Ishikawa (cell line): ENCODE results near the gene TM4SF18.

ENCODE experiments used
- CEBPB ChIP-seq: IDR thresholded peaks from 2 replicates; pipeline ENCODE4 v1.6.1; 2012
- CREB1 ChIP-seq: IDR thresholded peaks from 2 replicates; pipeline ENCODE4 v1.6.1; 2012; ENCODE audit warnings: low read depth
- EGR1 ChIP-seq: IDR thresholded peaks from 2 replicates; pipeline ENCODE4 v1.6.1; 2012
- EP300 ChIP-seq: IDR thresholded peaks from 2 replicates; pipeline ENCODE4 v1.6.1; 2012; ENCODE audit warnings: borderline replicate concordance
- FOXM1 ChIP-seq: IDR thresholded peaks from 2 replicates; pipeline ENCODE4 v1.6.1; 2012; ENCODE audit warnings: low read depth, borderline replicate concordance
- NFIC ChIP-seq: IDR thresholded peaks from 2 replicates; pipeline ENCODE4 v1.6.1; 2012
- RAD21 ChIP-seq: IDR thresholded peaks from 2 replicates; pipeline ENCODE4 v1.6.1; 2012; ENCODE audit warnings: low read depth
- TAF1 ChIP-seq: IDR thresholded peaks from 2 replicates; pipeline ENCODE4 v1.6.1; 2012; ENCODE audit warnings: low read depth, mild to moderate bottlenecking
- TCF12 ChIP-seq: IDR thresholded peaks from 2 replicates; pipeline ENCODE4 v1.6.1; 2012; ENCODE audit warnings: low read depth
- TEAD4 ChIP-seq: IDR thresholded peaks from 2 replicates; pipeline ENCODE4 v1.6.1; 2012
- YY1 ChIP-seq: IDR thresholded peaks from 2 replicates; pipeline ENCODE4 v1.6.1; 2012; ENCODE audit warnings: low read depth
- ZBTB7A ChIP-seq: IDR thresholded peaks from 2 replicates; pipeline ENCODE4 v1.6.1; 2012; ENCODE audit warnings: low read depth
- TF ChIP-seq, protein P1 (sequence below): IDR thresholded peaks from 2 replicates; pipeline ENCODE4 v1.6.1; 2012
- TF ChIP-seq, protein P2 (sequence below): IDR thresholded peaks from 2 replicates; pipeline ENCODE4 v1.6.1; 2012
- TF ChIP-seq, protein P3 (sequence below): IDR thresholded peaks from 2 replicates; pipeline ENCODE4 v1.6.1; 2012; ENCODE audit warnings: low read depth, mild to moderate bottlenecking

The TM4SF18 gene

DNA sequence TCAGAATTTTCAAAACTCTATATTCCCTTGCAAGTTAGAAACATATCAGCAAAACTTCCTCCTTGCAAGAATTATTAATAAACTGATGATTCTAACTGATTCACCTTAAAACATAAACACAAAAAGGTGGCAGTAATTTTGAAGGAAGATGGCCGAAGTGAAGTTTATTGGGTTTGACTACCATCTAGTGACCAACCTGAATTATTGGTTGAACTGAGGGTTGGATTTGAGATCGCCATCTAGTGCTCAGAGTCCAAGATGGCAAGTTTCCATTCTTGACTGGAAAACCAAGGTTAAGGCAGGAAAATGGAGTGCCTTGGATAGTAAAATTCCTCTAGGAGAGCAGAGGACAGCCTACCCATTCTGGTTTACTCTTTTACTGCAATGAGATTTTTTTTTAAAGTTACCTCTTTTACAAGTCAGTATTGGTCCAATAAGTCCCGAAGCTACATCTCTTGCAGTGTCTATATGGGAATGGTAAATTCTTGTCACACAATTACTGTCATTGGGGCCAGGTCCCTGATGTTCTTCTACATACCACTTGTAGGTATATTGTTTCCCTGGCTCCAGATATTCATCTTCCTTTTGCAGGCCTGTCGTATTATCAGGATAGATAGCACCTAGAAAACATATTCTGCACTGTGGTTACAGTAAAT lies 60.2 kb downstream of the TM4SF18 start:
- TF ChIP-seq NFIC (no peak), RAD21 (peak; percentile 99), TAF1 (no peak), FOXM1 (0 out of 2 replicates have a peak, but pooled peaks have one; percentile 30), YY1 (peak; percentile 80), EP300 (no peak)

DNA sequence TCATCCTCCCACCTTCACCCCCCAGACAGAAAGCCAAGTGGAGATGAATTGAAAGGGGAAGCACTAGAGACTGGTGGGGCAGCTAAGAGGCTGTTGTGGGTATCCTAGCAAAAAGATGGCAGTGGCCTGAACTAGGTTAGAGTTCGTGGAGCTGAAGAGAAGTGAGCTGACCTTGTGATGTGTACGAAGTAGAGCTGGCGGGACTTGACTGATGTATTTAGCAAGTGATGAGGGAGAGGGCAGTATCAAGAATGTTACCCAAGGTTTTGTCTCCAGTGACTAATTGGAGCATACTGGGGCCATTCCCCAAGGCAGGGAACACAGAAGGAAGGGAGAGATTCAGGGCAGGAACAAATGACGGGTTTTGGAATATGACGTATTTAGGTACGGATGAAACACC lies 61.8 kb downstream of the TM4SF18 start:
- TF ChIP-seq, protein P1, sequence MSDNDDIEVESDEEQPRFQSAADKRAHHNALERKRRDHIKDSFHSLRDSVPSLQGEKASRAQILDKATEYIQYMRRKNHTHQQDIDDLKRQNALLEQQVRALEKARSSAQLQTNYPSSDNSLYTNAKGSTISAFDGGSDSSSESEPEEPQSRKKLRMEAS = no peak
- TF ChIP-seq EP300 (no peak), TEAD4 (no peak), ZBTB7A (no peak), RAD21 (no peak), CREB1 (no peak), CEBPB (no peak), TAF1 (no peak), NFIC (no peak), YY1 (no peak), EGR1 (no peak)
- TF ChIP-seq, protein P2, sequence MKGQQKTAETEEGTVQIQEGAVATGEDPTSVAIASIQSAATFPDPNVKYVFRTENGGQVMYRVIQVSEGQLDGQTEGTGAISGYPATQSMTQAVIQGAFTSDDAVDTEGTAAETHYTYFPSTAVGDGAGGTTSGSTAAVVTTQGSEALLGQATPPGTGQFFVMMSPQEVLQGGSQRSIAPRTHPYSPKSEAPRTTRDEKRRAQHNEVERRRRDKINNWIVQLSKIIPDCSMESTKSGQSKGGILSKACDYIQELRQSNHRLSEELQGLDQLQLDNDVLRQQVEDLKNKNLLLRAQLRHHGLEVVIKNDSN = no peak
- TF ChIP-seq, protein P3, sequence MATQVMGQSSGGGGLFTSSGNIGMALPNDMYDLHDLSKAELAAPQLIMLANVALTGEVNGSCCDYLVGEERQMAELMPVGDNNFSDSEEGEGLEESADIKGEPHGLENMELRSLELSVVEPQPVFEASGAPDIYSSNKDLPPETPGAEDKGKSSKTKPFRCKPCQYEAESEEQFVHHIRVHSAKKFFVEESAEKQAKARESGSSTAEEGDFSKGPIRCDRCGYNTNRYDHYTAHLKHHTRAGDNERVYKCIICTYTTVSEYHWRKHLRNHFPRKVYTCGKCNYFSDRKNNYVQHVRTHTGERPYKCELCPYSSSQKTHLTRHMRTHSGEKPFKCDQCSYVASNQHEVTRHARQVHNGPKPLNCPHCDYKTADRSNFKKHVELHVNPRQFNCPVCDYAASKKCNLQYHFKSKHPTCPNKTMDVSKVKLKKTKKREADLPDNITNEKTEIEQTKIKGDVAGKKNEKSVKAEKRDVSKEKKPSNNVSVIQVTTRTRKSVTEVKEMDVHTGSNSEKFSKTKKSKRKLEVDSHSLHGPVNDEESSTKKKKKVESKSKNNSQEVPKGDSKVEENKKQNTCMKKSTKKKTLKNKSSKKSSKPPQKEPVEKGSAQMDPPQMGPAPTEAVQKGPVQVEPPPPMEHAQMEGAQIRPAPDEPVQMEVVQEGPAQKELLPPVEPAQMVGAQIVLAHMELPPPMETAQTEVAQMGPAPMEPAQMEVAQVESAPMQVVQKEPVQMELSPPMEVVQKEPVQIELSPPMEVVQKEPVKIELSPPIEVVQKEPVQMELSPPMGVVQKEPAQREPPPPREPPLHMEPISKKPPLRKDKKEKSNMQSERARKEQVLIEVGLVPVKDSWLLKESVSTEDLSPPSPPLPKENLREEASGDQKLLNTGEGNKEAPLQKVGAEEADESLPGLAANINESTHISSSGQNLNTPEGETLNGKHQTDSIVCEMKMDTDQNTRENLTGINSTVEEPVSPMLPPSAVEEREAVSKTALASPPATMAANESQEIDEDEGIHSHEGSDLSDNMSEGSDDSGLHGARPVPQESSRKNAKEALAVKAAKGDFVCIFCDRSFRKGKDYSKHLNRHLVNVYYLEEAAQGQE = no peak

DNA sequence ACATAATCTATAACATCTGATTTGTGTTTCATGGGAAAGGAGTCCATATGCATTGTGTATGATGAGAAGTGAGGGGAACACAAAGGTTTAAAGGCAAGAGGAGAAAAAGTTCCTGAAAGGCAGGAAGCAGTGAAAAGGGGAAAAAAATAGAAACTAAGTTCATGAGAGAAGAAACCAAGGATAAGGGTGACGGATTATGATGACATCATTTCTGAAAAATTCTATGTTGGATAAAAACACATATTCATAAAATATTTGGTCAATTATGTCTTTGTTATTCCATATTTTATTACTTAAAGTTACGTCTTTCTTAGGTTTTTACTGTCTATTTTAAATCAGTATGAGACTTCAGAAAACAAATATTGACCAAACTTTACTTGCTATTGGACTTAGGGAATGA lies 63.3 kb downstream of the TM4SF18 start:
- TF ChIP-seq, protein P3 = no peak
- no peak for TF ChIP-seq ZBTB7A
- TF ChIP-seq EGR1 = no peak
- TF ChIP-seq TEAD4 = no peak
- TF ChIP-seq TAF1 = no peak
- TF ChIP-seq, protein P2 = no peak
- no peak for TF ChIP-seq CEBPB
- TF ChIP-seq YY1 = no peak
- no peak for TF ChIP-seq NFIC
- TF ChIP-seq FOXM1 = no peak
- no peak for TF ChIP-seq TCF12

DNA sequence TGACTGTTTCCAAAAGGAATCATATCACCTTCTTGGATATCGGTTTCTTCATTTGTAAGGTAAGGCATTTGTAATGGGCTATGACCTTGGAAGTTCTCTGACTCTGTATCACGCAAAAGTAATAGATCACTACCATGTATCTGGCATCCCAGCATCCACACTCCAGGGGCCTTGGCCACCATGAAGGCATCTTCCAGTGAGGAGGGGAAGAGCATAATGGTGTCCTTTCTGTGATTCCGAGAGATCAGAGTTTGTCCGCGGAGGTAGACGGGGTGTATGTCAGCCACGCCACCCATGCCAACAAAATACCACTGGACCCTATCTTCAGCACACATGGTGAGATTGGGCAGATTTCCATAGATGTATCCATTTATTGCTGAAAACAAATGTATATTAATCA lies 63.7 kb downstream of the TM4SF18 start:
- TF ChIP-seq, protein P2 = no peak
- TF ChIP-seq NFIC = no peak
- no peak for TF ChIP-seq EP300
- TF ChIP-seq CEBPB = no peak
- TF ChIP-seq, protein P1 = no peak
